Measurements from ENCODE around the gene ATG10.

ATG10 gene

GRCh38 chr5:82164176-82164976 lies 192.6 kb downstream of the ATG10 start:
- no peak for DNase-seq (ENCODE audit: low read depth, low spot score)

- no peak for DNase-seq (ENCODE audit: low read depth, low spot score)
Measured at GRCh38 chr5:82164977-82165713, 193.3 kb downstream of the ATG10 start.

DNA sequence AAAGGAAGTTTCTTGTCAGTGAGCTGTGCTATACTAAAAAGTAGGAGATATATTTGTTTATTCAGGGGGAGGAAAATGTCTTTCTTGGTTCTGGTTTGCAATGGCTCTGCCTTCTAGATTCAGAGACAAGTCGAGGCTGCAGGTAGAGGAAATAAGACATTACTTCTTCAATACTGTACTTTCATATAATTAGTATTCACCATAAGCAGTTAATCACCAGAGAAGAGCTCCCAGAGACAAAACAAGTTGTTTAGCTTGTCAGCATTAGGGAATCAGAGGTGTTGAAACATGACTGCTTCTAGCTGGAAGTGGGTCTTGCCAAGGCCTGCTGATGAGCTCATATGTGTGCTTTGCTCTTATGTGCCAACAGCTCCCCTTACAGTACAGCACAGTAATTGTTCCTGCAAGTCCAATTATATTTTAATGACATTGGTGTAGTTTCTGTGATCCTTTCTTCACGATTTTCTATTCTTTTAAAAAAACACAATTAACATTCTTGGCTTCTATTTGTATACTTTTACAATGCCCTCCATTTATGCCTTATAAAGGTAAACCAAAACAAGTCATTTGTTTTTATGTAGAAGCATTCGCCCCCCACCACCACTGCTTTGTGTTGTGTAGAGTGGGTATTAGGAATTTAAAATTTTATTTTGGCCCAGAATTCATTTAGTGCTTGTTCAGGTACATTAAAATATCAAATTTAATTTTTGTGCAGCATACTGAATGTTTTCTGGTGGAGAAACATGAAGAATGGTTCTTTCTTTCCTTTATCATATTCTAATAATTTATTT lies 194.1 kb downstream of the ATG10 start:
- DNase-seq (ENCODE audit: low read depth, low spot score) = peak; percentile 7

GRCh38 chr5:82167372-82167935 lies 195.6 kb downstream of the ATG10 start:
- DNase-seq (ENCODE audit: low read depth, low spot score) = no peak

- no peak for DNase-seq (ENCODE audit: low read depth, low spot score)
Measured at GRCh38 chr5:82168294-82168693, 196.5 kb downstream of the ATG10 start.

DNA sequence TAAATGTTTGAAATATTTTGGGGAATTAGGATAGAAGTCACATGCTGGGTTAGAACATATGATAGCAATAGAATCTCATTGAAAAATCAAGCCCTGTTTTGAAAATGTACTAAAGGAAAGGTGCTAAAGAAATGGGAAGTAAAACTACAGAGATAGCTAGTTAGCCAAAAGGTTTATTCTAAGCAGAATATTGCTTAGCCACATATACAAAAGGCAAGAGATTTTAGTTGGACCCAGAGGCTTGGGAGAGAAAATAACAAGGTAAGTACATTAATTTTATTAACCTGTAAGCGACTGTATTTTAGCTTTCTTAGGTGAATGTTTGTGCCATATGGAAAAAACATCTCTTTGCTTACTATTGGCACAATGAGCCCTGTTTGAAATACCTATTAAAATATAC lies 198.1 kb downstream of the ATG10 start:
- DNase-seq (ENCODE audit: low read depth, low spot score) = no peak

- peak; percentile 22 for DNase-seq (ENCODE audit: low read depth, low spot score)
Measured at GRCh38 chr5:82174128-82174918, 202.5 kb downstream of the ATG10 start.

- DNase-seq (ENCODE audit: low read depth, low spot score) = no peak
Measured at GRCh38 chr5:82174919-82175219, 203.0 kb downstream of the ATG10 start.

- DNase-seq (ENCODE audit: low read depth, low spot score) = no peak
Measured at GRCh38 chr5:82176115-82176814, 204.4 kb downstream of the ATG10 start.

DNA sequence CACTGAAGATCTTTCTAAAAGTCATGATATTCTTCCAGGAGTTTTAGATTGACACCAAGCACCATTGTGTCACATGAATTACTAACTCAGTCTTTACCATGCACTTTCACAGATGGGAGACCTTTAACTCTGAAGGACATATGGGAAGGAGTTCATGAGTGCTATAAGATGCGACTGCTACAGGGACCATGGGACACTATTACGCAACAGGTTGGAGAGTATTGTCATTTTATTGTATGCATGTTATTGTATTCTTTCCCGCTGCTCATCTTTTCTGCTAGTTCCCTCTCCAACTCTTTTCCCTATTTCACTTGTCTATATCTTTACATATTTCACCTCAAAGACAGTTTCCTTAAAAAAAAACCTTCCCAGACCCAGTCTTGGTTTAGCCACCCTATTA lies 206.6 kb downstream of the ATG10 start:
- no peak for DNase-seq (ENCODE audit: low read depth, low spot score)

DNA sequence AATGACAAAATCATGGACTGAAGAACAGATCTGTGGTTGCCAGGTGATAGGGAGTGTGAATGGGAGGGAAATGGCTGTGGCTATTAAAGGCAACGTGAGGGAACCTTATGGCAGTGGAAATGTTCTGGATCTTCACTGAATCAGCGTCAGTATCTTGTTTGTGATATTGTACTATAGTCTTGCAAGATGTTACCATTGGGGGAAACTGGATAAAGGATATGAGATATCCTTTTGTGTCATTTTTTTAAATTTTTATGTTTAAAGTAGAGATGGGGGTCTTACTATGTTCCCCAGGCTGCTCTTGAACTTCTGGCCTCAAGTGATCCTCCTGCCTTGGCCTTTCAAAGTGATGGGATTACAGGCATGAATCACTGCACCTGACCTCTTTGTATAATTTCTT lies 210.8 kb downstream of the ATG10 start:
- DNase-seq (ENCODE audit: low read depth, low spot score) = no peak

GRCh38 chr5:82183828-82184227 lies 212.0 kb downstream of the ATG10 start:
- DNase-seq (ENCODE audit: low read depth, low spot score) = no peak

DNA sequence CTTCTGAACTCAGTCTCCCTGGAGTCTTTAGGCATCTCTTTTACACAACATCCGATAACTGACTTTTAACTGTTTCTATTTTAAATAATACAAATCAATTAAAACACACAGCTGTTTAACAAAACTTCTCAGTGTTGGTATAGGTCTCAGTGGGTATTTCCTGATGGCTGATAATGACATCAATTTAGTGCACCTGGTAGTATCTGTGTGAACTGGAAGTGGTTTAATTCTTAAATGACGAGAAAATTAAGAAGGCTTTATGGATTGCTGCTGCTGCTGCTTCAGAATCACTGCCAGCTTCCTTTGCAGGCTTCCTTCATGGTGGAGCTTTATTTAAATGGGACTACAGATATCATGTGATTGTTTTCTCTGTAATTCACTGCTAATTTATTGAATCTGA lies 214.0 kb downstream of the ATG10 start:
- no peak for DNase-seq (ENCODE audit: low read depth, low spot score)

- no peak for DNase-seq (ENCODE audit: low read depth, low spot score)
Measured at GRCh38 chr5:82197550-82197949, 225.7 kb downstream of the ATG10 start.

- DNase-seq (ENCODE audit: low read depth, low spot score) = no peak
Measured at GRCh38 chr5:82204567-82204966, 232.7 kb downstream of the ATG10 start.

DNA sequence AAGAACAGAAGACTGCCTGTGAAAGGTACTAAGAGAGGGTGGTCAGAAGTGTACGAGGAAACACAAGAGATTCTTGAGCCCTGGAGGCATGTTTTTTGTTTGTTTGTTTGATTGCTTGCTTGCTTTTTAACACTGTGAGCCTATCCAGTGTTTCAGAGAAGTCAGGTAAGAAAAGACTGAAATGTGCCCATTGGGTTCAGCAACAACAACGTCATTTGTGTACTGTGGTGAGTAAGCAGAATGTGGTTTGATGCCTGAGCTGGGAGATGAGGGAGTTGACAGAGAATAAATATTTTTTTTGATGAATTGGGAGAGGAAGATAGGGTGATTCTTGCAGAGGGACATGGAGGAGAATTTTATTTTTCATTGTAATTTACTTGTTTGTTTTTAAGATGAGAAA lies 233.2 kb downstream of the ATG10 start:
- no peak for DNase-seq (ENCODE audit: low read depth, low spot score)

DNA sequence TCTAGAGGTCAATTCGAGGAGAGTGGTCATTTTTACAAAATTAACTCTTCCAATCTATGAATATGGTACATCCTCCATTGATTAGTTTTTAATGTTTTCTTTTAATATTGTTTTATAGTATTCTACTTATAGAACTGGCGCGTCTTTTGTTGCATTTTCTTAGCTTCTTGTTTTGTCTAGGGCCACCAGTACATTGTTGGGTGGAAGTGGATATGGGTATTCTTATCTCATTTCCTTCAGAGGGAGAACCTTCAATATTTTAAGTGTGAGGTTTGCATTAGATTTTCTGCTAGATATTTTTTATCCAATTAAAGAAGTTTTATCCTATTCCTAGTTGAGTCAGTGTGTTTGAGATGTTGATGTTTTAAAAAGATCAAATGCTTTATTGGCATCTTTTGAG lies 236.5 kb downstream of the ATG10 start:
- DNase-seq (ENCODE audit: low read depth, low spot score) = no peak

- DNase-seq (ENCODE audit: low read depth, low spot score) = no peak
Measured at GRCh38 chr5:82211855-82212572, 240.2 kb downstream of the ATG10 start.

DNA sequence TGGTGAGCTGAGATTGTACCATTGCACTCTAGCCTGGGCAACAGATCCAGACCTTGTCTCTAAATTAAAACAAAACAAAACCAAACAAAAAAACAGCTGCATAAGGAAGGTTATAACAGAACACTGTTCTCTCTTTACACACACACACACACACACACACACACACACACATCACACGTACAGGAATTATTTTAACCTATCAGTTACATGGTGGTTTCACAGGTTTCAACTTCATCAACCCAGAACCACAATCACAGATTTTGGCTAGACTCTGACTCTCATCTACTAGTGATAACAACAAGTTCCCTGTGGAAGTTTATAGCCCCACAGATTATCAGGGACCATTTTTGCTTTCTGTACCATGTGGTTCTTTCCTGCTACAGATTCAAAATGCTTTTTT lies 246.1 kb downstream of the ATG10 start:
- DNase-seq (ENCODE audit: low read depth, low spot score) = no peak
